GM19043 (cell line): Measurements from ENCODE around the gene EMID1.

Experiments used
- ATAC-seq: cut with Tn5 transposase; IDR thresholded peaks from one replicate; pipeline ENCODE4 v1.9.1; 2021; ENCODE audit warnings: low read depth; ENCODE audit not compliant: unreplicated experiment

Gene EMID1

GRCh38 chr22:29258407-29259252, 52.9 kb downstream of the EMID1 start:
- no peak for ATAC-seq

DNA sequence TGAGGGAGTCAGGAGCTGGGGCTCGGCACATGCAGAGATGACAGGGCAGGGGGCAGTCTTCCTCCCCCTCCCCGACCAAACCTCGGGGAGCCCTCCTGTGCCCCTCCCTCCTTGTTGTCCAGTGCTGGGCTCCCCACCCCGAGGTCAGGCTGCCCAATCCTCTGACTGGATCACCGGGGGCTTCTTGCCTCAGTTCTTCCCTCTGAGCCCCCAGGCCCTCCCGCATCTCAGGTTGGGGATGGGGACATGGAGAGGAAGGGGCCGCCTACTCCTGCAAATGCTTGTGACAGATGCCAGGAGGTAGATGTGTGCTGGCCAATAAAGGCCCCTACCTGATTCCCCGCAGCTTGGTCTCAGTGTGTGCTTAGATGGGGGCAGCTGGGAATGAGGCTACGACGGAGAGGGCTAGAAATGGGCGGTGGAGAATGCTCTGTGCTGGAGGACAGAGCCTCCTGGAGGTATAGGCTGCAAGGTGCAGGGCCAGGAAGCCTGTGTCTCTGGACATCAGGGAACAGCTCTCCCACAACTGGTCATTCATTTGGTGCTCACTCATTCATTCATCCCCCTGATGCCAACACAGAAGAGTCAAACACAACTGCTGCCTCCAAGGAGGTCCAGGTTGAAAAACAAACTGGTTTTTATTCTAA, 53.7 kb downstream of the EMID1 start:
- no peak for ATAC-seq

- ATAC-seq, result no peak
These were observed 54.4 kb downstream of the EMID1 start for GRCh38 chr22:29260031-29260560.

- ATAC-seq, result no peak
These were observed 55.1 kb downstream of the EMID1 start for GRCh38 chr22:29260601-29261315.

DNA sequence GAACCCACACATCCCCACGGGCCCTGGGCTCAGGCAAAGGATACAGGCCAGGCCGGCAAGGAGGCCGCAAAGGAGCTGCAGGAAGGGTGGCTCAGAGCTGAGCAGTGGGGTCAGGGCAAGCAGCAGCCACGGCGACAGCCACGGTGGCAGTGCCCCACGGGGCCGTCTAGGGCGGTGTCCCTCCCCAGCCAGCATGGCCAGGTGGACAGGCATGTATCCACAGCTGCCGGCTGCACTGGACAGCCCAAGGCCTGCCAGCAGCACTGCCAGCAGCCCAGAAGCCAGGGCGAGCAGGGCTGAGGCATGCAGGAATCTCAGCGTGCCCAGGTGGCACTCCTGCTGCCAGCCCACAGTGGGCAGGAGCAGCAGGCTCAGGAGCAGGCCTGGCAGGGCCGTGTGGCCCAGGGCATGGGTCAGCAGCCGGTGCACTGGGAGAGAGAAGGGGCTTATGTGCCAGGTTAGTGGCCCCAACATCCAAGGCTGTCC, 58.1 kb downstream of the EMID1 start:
- ATAC-seq, result no peak

- ATAC-seq, result no peak
These were observed 59.6 kb downstream of the EMID1 start for GRCh38 chr22:29265305-29265704.

- ATAC-seq, result no peak
These were observed 60.2 kb downstream of the EMID1 start for GRCh38 chr22:29265929-29266328.

DNA sequence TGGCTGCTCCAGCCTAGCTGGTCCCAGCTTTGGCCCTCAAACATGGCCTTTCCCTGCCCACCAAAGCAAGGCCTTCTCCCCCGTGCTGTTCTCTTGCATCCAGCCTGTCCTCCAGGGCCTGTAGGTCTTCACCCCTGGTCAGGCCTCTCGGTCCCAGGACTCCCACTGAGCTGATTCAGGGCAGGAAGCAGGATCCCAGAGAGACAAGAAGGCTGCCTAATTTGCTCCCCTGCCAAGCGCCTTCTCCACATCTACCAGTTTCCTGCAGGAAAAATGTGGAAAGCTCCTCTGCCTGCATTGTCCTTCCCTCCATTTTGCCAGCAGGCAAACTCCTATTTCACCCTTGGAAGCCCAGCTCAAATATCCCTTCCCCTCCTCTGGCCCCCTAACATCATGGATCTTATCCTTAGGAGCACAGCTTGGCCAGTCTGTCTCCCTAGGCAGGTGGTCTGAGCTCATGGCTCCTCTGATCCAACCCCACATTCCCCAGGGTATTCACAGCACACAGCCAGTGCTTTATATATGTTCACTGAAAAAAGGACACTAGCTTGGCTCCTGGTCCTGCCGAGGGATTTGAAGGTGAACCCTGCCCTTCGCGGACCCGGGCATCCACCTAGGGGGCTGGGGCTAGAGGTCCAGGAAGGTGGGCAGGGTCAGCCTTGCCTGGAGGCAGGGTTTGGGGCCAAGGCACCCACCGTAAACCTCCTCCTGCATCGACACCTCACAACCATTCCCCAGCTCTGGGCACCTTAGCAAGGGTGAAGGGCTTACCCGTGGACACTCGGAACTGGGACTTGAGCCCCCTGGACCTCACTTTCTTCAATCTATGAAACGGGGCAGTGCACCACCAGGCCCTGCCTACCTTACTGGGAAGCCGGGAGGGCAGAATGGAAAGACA, 61.1 kb downstream of the EMID1 start:
- no peak for ATAC-seq

DNA sequence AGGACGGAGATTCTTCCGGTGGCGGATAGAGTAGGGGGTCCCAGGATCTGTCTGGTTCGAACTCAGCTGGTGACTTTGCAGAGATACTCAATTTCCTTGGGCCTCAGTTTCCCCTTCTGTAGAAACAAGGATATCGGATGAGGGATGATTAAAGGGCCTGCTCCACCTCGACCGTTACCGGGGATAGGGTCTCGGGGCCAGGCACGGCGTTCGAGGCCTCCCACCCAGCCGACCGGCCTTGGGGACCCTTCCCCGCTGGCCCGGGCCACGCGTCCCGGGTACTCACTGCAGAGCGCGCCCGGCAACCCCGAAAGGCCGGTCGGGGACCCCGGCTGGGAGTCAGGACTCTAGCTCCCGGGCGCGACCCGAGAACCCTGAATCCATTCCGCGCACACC, 61.8 kb downstream of the EMID1 start:
- ATAC-seq, result peak; percentile 22

GRCh38 chr22:29267858-29268510, 62.3 kb downstream of the EMID1 start, which contains the start of the genes EWSR1 and RHBDD3:
TSS of gene EWSR1 (plus strand) at chr22:29268268. CDS start at chr22:29268337, 69 bp downstream.
TSS of gene RHBDD3 (minus strand) at chr22:29267981. CDS start at chr22:29265626, 2,355 bp downstream.
- peak; percentile 70 for ATAC-seq

- ATAC-seq, result no peak
These were observed 63.0 kb downstream of the EMID1 start for GRCh38 chr22:29268511-29269229.

DNA sequence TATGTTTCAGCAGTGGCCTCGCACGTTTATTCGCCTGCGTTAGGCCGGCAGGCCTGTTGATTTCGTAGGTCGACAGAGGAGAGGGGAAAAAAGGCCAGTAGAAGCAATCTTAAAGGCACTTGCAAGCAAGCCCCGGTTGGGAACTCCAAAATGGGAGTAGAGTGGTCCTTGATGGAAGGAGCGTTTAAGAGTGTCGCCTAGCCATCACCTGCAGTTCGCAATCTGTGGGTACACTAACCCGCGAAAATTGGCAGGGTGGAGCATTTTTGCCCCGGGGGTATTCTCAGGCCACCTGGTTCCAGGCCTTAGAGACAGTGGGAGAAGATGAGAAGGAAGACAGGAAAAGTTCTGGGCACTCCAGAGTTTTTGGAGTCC, 63.5 kb downstream of the EMID1 start:
- no peak for ATAC-seq

DNA sequence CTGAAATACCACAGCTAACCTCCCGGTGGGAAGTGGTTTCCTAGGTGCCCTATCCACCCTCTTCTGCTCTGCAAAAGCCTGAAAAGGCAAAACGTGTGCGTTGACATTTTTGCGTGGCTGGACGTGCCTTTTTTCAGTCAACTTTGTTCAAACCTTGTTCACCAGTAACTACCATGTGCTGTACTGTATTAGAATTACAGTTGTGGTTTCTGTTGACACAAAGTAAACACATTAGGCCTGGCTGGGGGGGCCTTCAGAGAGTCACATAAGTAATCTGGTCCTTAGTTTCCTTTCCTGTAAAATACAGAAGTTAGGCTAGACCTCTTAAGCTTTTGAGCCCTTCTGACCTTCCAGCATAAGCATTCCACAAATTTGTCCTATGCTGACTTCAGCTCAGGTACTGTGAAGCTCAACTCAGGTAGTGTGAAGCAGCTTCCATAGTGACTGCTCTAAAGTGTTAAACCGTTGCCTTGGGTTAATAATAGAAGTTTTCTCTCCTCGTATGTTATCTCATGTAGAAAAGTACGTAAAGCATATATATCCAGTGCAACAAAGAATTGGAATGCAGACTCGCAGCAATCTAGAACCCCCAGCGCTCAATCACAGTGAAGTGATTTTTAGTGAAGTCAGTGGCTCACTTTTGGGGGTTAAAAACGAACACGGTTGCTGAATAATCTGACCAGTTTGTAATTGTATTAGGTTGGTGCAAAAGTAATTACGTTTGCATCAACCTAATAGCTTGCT, 64.2 kb downstream of the EMID1 start:
- no peak for ATAC-seq

GRCh38 chr22:29270475-29271271, 65.0 kb downstream of the EMID1 start:
- no peak for ATAC-seq

DNA sequence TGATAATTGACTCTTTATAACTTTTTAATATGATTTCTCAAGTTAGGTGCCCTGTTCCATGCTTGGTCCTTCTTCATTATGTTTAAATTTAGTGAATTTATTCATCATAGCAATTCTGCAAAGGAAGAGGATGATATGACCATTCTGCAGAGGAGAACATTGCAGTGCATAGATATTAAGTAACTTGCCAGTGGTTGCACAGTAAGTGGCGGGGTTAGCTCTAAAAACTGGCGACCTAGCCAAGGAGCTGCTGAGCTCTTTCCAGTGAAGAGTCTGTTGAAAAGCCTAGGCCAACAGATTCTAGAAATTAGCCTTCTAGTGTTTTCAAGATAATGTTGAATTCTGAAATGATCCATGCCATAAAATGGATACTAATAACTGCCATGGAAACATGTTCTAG, 66.9 kb downstream of the EMID1 start:
- no peak for ATAC-seq

DNA sequence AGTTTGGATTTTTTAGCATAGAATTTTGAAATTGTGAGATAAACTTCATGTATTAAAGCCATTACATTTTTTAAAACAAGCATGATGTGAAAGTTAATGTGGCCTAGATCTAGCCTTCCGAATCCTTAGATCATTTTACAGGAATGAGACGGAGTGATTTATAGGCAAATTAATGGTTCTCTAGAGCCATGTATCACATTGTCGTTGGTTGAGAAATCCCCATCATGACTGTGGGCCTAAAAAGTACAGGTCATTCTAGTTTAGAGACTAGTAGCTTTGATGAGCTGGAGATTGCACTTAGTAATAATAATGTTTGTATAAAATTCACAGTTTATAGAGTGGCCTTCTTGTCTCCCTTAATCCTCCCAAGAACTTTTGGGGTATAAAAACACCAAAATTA, 69.5 kb downstream of the EMID1 start:
- no peak for ATAC-seq

- ATAC-seq, result no peak
These were observed 70.3 kb downstream of the EMID1 start for GRCh38 chr22:29275819-29276565.
